Effector memory CD4-positive, alpha-beta T cell (primary cell): ENCODE measurements around the gene KRTAP9-9.

Experiments
- DNase-seq, 3 donors: peaks; one replicate each; pipeline ENCODE4 v3.0.0-alpha.2; 2020
- H3K27ac ChIP-seq: 2 replicates; pipeline ENCODE4 v1.7.0; 2013; ENCODE audit warnings: mild to moderate bottlenecking, low read length, moderate library complexity; ENCODE audit not compliant: insufficient read depth, poor library complexity, severe bottlenecking
- H3K27me3 ChIP-seq: replicated peaks from 2 replicates; pipeline ENCODE4 v1.7.0; 2013; ENCODE audit warnings: mild to moderate bottlenecking, low read length; ENCODE audit not compliant: insufficient read depth, control insufficient read depth, poor library complexity, severe bottlenecking
- H3K36me3 ChIP-seq: 2 replicates; pipeline ENCODE4 v1.7.0; 2013; ENCODE audit warnings: mild to moderate bottlenecking, low read length, moderate library complexity; ENCODE audit not compliant: control insufficient read depth, insufficient read depth
- H3K4me1 ChIP-seq: 2 replicates; pipeline ENCODE4 v1.7.0; 2013; ENCODE audit warnings: low read length, mild to moderate bottlenecking; ENCODE audit not compliant: control insufficient read depth, insufficient read depth, poor library complexity, severe bottlenecking
- H3K4me3 ChIP-seq: 2 replicates; pipeline ENCODE4 v1.7.0; 2013; ENCODE audit warnings: low read length, low read depth, mild to moderate bottlenecking; ENCODE audit not compliant: insufficient read depth, poor library complexity, severe bottlenecking
- H3K9me3 ChIP-seq: 2 replicates; pipeline ENCODE4 v1.7.0; 2013; ENCODE audit warnings: mild to moderate bottlenecking, low read length, moderate library complexity; ENCODE audit not compliant: control insufficient read depth

KRTAP9-9 gene

DNA sequence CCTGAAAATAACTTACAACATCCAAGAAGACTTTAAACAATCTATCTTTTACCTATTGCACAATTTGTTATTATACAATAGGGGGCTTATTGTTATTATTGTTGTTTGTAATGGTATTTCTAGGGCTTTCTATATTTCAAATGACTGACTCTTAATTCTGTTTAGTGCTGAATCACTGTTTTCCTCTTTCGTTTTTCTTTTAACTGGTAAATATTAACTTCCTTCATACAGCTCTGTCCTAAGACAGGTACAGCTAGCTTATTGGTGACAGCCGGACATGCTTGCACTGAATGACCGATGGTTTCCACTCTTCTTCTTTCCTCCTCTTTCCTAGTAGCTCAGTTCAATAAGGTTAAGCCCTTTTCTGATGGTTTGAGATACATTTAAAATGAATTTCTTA lies 31.9 kb downstream of the KRTAP9-9 start:
- DNase-seq: no peak
- H3K27me3 ChIP-seq: no peaks in the 10 kb centered on the region

DNA sequence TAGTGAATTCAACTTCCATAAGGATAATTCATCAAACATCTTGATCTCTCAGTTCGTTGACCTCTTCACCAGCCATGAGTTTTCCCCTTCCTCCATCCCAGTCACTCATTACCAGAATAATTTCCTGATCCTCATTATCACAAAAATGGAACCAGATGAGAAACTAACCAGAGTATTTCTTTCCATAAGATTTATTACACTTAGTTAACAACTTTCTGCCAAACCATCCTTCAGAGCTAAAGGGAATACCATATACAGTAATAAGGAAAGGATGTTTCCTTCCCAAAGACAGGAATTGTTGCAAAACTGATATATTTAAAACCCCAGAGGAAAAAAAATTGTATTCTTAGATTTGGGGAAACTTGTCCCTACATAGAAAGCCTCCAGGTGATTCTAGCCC lies 38.8 kb downstream of the KRTAP9-9 start:
- Histone ChIP-seq H3K27me3 (no peaks in the 10 kb centered on the region), H3K27ac (no peak overlapping the region), H3K4me1 (no peaks in the 10 kb centered on the region), H3K36me3 (no peaks in the 10 kb centered on the region), H3K9me3 (no peaks in the 10 kb centered on the region), H3K4me3 (no peak overlapping the region)
- no peak for DNase-seq

More for the DNA sequence above, 31.9 kb downstream of the KRTAP9-9 start:
- H3K36me3 ChIP-seq: no peaks in the 10 kb centered on the region
- H3K4me3 ChIP-seq: no peak overlapping the region
- H3K9me3 ChIP-seq: no peaks in the 10 kb centered on the region
- no peak overlapping the region for H3K27ac ChIP-seq
- peaks cover 6% of the 10 kb centered on the region for H3K4me1 ChIP-seq

DNA sequence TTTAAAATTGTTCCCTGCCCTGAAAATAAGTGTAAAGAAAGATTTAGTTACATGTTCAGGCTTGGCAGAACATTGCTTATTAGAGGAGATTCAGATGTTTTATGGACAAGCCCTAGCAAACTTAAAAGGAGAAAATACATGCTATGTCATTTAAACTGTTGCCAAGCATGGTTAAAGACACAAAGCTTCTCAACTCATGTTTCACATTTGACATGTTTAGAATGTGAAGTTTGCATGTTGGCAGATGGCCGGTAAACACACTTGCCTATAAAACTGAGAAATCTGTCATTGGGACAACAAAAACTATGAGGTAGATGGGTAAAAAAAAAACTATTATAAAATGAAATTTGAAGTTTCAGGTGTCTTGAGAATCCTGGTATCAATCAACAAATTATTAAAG lies 41.7 kb downstream of the KRTAP9-9 start:
- no peak overlapping the region for H3K4me3 ChIP-seq
- DNase-seq: no peak
- no peaks in the 10 kb centered on the region for H3K27me3 ChIP-seq
- no peaks in the 10 kb centered on the region for H3K36me3 ChIP-seq
- no peaks in the 10 kb centered on the region for H3K4me1 ChIP-seq
- no peaks in the 10 kb centered on the region for H3K9me3 ChIP-seq
- H3K27ac ChIP-seq: no peak overlapping the region

DNA sequence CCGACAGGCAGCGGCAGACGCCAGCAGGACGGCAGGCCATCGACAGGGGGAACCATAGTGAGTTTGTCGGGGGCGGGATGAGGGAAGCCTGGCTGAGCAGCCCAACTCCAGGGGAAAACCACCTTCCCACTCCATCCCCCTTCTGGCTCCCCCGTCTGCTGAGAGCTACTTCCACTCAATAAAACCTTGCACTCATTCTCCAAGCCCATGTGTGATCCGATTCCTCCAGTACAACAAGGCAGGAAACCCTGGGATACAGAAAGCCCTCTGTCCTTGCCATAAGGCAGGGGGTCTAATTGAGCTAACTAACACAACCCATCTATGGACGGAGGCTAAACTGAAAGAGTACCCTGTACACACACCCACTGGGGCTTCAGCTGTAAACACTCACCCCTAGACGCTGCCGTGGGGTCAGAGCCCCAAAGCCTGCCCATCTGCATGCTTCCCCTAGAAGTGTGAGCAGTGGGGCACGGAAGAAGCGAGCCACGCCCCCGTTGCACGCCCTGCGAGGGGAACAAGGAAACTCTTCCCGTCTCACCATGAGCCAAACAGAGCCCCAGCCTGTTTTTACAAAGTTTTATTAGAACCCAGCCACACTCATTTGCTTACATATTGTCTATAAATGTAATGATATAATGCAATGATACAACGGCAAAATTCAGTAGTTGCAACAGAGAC lies 43.4 kb downstream of the KRTAP9-9 start:
- no peak for DNase-seq
- no peaks in the 10 kb centered on the region for H3K27me3 ChIP-seq
- no peaks in the 10 kb centered on the region for H3K4me1 ChIP-seq
- H3K9me3 ChIP-seq: no peaks in the 10 kb centered on the region
- no peaks in the 10 kb centered on the region for H3K36me3 ChIP-seq
- no peak overlapping the region for H3K4me3 ChIP-seq
- H3K27ac ChIP-seq: no peak overlapping the region

DNA sequence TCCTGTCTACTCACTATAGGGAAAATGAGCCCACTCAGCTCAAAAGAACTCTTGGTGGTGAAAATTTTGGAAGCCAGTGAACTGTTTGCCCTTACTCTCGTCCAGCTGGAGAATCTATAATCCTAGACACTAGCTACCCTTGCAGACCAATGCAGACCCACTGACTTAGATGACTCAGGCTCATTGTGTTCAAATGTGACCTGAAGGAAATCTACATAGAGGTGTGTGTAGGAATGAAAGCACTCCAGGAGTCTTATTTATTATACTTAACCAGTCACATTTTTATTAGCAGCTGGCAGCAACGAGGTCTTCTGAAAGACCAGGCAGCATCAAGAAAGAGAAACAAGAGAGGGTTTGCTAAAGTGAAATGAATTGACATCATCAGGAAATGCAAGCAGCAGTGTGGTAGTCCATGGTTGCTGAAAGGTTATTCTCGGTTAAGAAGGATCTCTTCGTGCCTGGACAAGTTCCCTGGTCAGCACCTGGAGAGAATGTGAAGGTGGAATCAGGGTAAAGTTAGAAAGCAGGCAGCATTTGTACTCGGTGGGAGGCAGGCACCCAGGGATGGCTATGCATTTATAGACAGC lies 46.1 kb downstream of the KRTAP9-9 start:
- Histone ChIP-seq H3K36me3 (no peaks in the 10 kb centered on the region), H3K4me1 (peaks cover 3% of the 10 kb centered on the region), H3K9me3 (no peaks in the 10 kb centered on the region), H3K27me3 (no peaks in the 10 kb centered on the region), H3K4me3 (no peak overlapping the region), H3K27ac (no peak overlapping the region)
- DNase-seq: no peak

DNA sequence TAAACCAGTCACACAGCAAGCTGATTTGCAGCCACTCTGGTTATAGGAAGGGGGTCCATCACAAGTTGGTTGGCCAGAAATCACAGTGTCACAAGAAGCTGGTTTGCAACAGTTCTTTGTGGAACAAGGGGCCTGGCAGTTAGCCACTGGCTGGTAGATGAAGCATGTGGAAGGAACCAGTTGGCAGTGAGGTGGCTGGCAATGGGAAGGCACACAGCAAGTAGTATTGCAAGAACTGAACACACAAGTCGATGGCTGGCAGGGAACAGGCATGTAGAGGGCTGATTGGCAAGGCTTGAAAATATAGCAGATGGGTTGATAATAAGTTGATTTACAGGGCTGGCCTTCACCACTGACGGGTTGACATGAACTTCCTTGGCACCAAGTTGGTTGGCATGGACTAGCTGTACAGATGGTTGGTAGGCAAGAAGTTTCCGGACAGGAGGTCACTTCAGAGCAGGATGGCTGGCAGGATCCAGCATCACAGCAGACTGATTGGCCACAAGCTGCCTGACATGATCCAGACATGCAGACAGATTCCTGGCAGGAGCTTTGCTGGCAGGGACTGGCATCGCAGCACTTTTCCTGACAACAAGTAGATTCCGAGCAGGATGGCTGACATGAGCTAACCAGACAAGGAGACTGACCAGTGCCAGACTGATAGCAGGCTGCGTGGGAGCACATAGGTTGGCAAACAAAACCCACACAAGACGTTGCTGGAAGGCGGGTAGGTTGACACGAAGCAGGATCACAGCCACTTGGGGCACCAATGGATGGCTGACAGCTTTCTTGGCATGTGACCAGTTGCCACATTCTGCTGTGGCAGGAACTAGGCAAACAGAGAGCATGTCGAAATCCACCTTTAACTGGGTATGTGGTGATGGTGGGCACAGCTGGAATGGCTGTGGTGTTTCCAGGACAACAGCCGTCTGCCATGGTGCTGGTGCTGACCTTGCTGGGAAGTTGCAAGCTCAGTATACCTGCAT lies 47.0 kb downstream of the KRTAP9-9 start, which contains the start of gene KRTAP29-1:
TSS of gene KRTAP29-1 (minus strand) at position 936 of the 986 bp plus-strand sequence. CDS start at position 936, 0 bp downstream.
- Histone ChIP-seq H3K27ac (no peak within 1 kb of the TSS), H3K36me3 (no peaks in the 10 kb centered on the region)
- no peak for DNase-seq

DNA sequence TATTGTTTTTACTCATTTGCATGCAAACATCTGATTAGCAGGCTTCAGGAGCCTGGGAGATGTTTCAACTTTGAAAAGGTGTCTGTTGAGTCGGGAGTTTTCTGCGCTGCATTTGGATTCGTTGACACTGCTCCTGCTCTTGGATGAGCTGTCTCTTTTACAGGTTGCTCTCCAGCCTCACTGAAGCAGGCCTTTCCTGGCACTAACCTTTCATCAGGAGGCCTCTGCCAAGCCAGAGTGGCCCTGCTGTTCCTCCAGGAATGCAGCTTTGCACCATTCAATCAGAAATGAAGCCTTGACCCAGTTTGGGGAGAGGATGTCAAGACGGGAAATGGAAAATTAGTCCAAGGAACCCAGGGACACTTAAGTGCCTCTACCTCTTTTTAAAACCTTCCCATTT lies 47.8 kb downstream of the KRTAP9-9 start:
- no peak overlapping the region for H3K27ac ChIP-seq
- no peaks in the 10 kb centered on the region for H3K9me3 ChIP-seq
- H3K27me3 ChIP-seq: no peaks in the 10 kb centered on the region
- no peak overlapping the region for H3K4me3 ChIP-seq
- H3K36me3 ChIP-seq: no peaks in the 10 kb centered on the region
- H3K4me1 ChIP-seq: peaks cover 20% of the 10 kb centered on the region
- no peak for DNase-seq

More for the DNA sequence above, 47.0 kb downstream of the KRTAP9-9 start, which contains the start of gene KRTAP29-1:
- H3K27me3 ChIP-seq: no peaks in the 10 kb centered on the region
- H3K4me1 ChIP-seq: peaks cover 12% of the 10 kb centered on the region
- H3K9me3 ChIP-seq: no peaks in the 10 kb centered on the region
- H3K4me3 ChIP-seq: no peak within 1 kb of the TSS

DNA sequence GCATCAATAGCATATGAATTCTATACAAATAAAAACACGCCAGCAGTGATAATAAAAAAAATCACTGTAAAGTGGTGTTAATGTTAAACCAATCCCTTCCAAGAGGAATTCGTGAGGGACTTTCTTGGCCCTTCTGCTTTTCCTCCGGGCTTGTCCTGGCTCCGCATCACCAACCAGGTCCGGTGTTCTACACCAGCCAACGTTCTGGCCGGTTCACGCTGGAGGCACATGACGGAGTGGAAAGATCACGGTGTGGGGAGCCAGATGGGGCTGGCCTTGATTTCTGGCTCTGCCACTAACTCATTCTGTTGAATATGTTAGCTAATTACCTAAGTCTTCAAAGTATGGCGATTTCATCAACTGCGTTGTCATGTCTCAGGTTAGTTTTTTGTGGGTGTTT lies 48.9 kb downstream of the KRTAP9-9 start:
- Histone ChIP-seq H3K36me3 (no peaks in the 10 kb centered on the region), H3K9me3 (no peaks in the 10 kb centered on the region), H3K4me1 (peaks cover 31% of the 10 kb centered on the region), H3K4me3 (no peak overlapping the region), H3K27ac (no peak overlapping the region), H3K27me3 (no peaks in the 10 kb centered on the region)
- no peak for DNase-seq
